Lower leg skin (tissue), 4 donors: ENCODE data around the gene GUCY2D. TPM values are rescaled to one million over a fixed set of nuclear protein-coding genes. Genes with fewer than 3 reads are reported as not detected.
"Not testable (repeated sequence)": the region's sequence is repeated elsewhere in the genome, so short reads cannot be mapped to it uniquely, and the experiment has no call there.

Source experiments
- DNase-seq, 2 donors: peaks; one replicate each; pipeline ENCODE4 v3.0.0-alpha.2; 2019; ENCODE audit warnings: low spot score in 2 of 2
- H3K4me3 ChIP-seq: fragments of 200-600 bp; sonication (generic); 2 replicates; pipeline ENCODE4 v1.5.1; 2017; ENCODE audit warnings: mild to moderate bottlenecking, low read depth; ENCODE audit not compliant: poor library complexity, severe bottlenecking
- CTCF ChIP-seq, 3 donors: fragments of 450-650 bp; IDR thresholded peaks; one replicate each; pipeline ENCODE4 v1.5.1; 2016; ENCODE audit warnings: antibody characterized with exemption in 3 of 3, mild to moderate bottlenecking in 3 of 3, moderate library complexity in 2 of 3
- POLR2A ChIP-seq, 2 donors: fragments of 450-650 bp; IDR thresholded peaks; one replicate each; pipeline ENCODE4 v1.6.1; 2016 to 2017; ENCODE audit warnings: antibody characterized with exemption in 2 of 2, mild to moderate bottlenecking in 1 of 2, moderate library complexity in 1 of 2
- WGBS, 2 donors: methylation state at CpG; one replicate each; pipeline ENCODE4 v1.1.5; 2018; 5-methylcytosine and 5-hydroxymethylcytosine counted together
- intact Hi-C: fragments of 100-400 bp; cut with DNase I; formaldehyde crosslinking; loops from one replicate; pipeline ENCODE4 v1.15.0; 2023; ENCODE audit warnings: low total_unique reads
- total RNA-seq, 4 donors: library from RNA; depleted of rRNA; stranded (reverse); fragments of >200 nt; gene quantifications; one replicate each; pipeline ENCODE4 v1.1.0, GENCODE V29; 2016

Gene GUCY2D
- total RNA-seq, 4 donors from 2014 or later = 0.13 TPM; not detected in 3

DNA sequence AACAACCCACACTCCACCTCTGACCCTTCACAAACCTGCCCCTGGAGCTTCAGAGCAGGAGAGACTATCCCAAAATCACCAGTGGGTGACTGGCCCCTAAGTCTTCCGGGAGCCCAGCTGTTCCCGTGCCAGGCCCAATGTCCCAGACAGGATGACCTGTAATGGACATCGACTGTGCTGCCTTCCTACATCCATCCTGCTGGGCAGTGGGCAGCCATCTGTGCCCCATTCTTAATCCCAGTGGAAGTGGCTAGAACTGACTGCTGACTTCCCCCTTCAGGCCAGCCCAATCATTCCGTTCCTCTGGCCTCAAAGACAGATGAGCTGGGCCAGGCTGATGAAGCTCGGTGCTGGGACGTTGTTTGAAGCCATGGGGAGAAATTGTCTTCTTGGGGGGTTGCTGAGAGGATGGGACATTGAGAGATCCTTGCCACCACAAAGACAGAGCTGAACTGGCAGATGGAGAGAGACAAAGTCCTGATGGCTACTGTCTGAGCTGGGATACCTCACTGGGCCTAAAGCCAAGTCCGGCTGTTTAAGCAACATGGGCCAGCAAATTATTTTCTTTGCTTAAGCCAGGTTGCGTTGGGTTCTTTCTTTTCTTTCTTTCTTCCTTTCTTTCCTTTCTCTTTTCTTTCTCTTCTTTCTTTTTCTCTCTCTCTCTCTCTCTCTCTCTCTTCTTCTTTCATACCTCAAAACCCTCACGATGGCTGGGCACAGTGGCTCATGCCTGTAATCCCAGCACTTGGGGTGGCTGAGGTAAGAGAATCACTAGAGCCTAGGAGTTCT, 18.6 kb downstream of the GUCY2D start:
- peak in 1 of 2 donors; percentile 60 for DNase-seq
- intact Hi-C loops = no loop called here

DNA sequence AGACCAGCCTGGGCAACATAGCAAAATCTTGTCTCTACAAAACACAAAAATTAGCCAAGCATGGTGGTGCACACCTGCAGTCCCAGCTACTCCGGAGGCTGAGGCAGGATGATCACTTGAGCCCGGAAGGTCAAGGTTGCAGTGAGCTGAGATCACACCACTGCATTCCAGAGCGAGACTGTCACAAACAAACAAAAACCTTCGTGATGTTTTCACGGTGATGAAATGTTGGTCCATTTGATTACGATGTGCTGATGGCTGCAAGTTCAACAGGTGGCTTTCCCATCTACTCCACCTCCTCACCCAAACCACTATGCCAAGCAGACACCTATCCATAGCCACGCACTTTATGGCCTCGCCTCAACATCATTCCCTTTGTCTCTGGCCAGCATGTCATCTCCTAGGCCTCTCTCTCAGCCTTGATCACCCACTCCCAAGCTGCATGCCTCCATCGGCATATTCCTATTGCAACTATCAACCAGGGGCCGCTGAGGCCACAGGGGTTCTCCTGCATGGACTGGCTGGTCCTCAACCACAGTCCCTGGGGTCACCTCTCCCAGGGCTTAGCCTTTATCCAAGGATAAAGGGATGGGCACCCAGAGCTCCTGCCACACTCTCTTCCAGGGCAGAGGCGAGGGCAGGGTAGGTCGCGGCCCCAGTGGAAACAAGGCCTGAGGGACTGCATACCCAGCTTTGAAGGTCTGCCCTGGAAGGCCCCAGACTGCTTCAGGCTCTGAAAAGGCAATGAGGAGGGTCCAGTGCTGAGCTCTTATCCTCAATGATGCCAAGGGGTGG, 19.3 kb downstream of the GUCY2D start:
- TF ChIP-seq CTCF (IDR thresholded peaks at IDR 0.05) (no peak), POLR2A (IDR thresholded peaks at IDR 0.05) (no peak)
- 94 to 96% methylated on average over 13 of the region's 13 CpGs for WGBS, 2 donors
- intact Hi-C loops = no loop called here
- DNase-seq = peak in 1 of 2 donors; percentile 48
- H3K4me3 ChIP-seq = no peak overlapping the region

More for the DNA sequence above, 18.6 kb downstream of the GUCY2D start:
- TF ChIP-seq POLR2A (IDR thresholded peaks at IDR 0.05) (no peak), CTCF (IDR thresholded peaks at IDR 0.05) (no peak)
- H3K4me3 ChIP-seq = no peak overlapping the region
- WGBS, 2 donors = 83 to 93% methylated on average over 9 of the region's 9 CpGs

DNA sequence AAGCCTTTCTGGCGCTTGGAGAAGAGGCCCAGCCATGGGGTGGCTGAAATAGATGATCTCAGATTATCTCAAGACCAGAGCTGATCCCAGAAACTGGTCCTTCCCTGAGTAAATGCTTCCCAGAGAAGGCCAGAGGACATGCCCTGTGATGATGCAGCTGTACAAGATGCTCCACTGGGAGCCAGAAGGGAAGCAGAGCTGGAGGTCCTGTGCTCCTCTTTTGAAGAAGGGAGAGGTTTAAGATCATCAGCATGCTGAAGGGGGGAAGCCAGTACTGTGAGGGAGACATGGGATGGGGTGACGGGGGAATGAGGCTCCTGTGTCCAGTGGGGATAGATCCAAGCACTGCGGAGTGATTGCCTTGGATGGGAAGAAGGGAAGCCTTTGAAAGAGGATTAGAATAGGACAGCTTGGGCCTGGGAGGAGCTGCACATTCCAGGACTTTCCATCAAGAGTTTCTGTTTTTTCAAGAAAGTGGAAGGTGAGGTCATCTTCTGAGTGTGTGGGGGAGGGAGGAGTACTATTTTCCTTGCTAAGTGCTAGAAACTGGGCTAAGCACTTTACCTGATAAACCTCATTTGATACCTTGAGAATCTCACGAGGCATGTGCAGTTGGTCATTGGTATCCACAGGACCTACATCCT, 20.1 kb downstream of the GUCY2D start:
- peak in 1 of 2 donors; percentile 37 for DNase-seq
- intact Hi-C loops = no loop called here
- TF ChIP-seq CTCF (IDR thresholded peaks at IDR 0.05) (no peak), POLR2A (IDR thresholded peaks at IDR 0.05) (no peak)
- 81 to 82% methylated on average over 4 of the region's 4 CpGs for WGBS, 2 donors
- no peak overlapping the region for H3K4me3 ChIP-seq

DNA sequence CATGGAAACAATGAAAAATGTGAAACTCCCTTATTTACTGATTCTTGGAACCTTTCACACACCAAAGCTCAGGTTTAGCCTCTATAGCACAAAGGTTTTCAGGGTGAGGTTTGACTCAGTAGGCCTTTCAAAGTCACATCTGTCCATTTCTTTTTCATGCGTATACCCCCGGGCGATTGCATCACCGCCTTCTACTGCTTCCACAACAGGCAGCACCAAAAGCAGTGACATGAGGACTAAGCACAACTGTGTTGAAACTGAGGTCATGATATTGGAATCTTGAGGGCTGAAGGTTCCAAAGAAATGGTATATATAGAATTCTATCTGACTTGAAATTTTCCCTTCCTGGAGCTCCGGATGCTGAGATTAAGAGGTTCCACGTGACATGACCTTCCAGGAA, 21.7 kb downstream of the GUCY2D start:
- DNase-seq = peak in 1 of 2 donors; percentile 57
- WGBS, 2 donors = 76 to 78% methylated on average over 6 of the region's 6 CpGs
- H3K4me3 ChIP-seq, intact Hi-C loops: not testable (repeated sequence)

- TF ChIP-seq POLR2A (IDR thresholded peaks at IDR 0.05) (no peak), CTCF (IDR thresholded peaks at IDR 0.05) (no peak)
- H3K4me3 ChIP-seq = no peak overlapping the region
- intact Hi-C loops = no loop called here
- WGBS, 2 donors = 90 to 92% methylated on average over 9 of the region's 9 CpGs
- DNase-seq = no peak
Measured at GRCh38 chr17:8025176-8025911, 22.9 kb downstream of the GUCY2D start.
